Left ventricle myocardium superior (tissue), 1 donor: ENCODE results near the gene LEMD3. TPM values are rescaled to one million over a fixed set of nuclear protein-coding genes. Genes with fewer than 3 reads are reported as not detected.

ENCODE experiments used
- ATAC-seq: fragments of 200-7000 bp; cut with Tn5 transposase; one replicate; pipeline ENCODE4 v1.9.1; 2020; ENCODE audit warnings: mild to moderate bottlenecking, moderate library complexity
- DNase-seq: peaks from one replicate; pipeline ENCODE4 v3.0.0-alpha.2; 2020
- intact Hi-C: fragments of 100-400 bp; cut with micrococcal nuclease; formaldehyde crosslinking; loops from one replicate; pipeline ENCODE4 v1.11.0; 2022
- total RNA-seq: library from RNA; stranded (reverse); fragmentation: NEBNext Ultra II Directional; extraction: Animal tissue kit (Norgen Biotek cat#: 25700); gene quantifications from one replicate; pipeline ENCODE4 v1.2.1, GENCODE V29; 2021
- donor health status: DM: no; HTN: yes; CAD: no; lungs with severe emphysema.

LEMD3 gene
- total RNA-seq, 1 donor from 2014 or later = 16.8 TPM

DNA sequence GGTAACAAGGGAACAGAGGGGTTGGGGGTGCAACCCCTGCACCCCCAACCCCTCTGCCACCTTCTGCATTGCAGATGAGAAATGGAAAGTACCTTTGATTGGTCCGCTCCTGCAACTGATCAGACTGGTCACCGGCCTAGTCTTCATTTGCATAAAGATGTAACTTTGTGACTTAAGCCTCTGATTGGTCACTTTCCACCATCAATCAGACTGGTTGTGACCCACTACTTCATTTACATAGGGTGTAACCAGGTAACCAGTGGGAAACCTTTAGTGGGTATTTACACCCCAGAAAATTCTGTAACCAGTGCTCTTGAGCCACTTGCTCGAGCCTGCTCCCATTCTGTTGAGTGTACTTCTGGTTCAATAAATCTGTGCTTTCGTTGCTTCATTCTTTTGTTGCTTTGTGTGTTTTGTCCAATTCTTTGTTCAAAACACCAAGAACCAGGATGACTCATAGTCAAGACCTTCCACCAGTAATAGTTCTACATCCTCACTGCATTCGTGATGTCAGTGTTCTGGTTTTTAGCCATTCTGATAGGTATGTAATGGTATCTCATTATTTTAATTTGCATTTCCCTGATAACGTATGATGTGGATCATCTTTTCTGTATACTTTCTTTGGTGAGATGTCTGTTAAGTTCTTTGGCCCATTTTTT lies 30.8 kb downstream of the LEMD3 start:
- ATAC-seq (no peak), DNase-seq (no peak)
- intact Hi-C loops = no loop called here

DNA sequence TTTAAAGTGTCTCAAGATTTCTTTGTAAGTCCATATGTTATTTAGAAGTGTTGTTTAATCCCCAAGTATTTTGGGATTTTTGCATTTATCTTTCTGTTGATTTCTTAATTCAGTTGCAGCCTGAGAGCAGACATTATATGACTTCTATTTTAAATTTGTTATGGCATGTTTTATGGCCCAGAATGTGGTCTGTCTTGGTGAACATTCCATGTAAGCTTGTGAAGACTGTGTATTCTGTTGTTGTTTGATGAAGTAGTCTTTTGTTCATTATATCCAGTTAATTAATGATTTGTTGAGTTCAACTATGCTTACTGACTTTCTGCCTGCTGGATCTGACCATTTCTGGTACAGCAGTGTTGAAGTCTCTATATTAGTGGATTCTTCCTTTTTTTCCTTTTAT lies 34.0 kb downstream of the LEMD3 start:
- ATAC-seq = no peak
- intact Hi-C loops = no loop called here
- no peak for DNase-seq

DNA sequence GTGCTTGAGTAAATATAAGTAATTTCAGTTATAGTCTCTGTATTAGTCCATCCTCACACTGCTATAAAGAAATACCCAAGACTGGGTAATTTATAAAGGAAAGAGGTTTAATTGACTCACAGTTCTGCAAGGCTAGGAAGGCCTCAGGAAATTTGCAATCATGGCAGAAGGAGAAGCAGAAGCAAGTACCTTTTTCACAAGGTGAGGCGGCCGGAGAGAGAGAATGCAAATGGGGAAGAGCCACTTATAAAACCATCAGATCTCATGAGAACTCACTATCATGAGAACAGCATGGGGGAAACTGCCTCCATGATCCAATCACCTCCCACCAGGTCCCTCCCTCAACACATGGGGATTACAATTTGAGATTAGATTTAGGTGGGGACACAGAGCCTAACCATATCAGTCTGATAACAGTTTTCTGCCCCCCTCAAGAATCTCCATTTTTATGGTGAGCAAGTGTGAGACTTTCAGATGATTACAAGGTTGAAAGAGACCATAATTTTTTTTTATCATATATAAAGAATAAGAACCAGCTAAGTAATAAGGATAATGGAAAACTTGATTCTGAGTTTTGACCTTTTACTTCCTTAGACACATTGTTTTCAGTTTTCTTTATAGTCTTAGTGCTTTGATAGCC lies 35.6 kb downstream of the LEMD3 start:
- ATAC-seq (no peak), DNase-seq (no peak)
- intact Hi-C loops = no loop called here

DNA sequence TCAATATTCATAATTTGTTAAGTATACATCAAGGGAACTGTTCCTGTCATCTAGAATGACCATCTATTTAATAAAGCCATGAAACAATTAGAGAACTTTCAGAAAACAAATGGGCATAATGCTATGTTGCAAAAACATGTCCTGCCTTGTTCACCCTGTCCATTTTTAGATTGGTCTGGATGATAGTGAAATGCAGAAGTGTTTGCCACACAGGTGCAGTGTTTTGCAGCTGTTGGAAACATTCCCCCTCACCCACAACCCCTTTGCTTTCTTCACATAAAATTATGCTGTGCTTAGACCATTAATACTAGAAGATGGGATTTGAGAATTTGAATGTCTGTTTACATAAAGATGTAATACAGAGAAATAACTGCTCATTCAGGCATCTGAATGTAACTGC lies 36.5 kb downstream of the LEMD3 start:
- intact Hi-C loops = no loop called here
- ATAC-seq (no peak), DNase-seq (no peak)

DNA sequence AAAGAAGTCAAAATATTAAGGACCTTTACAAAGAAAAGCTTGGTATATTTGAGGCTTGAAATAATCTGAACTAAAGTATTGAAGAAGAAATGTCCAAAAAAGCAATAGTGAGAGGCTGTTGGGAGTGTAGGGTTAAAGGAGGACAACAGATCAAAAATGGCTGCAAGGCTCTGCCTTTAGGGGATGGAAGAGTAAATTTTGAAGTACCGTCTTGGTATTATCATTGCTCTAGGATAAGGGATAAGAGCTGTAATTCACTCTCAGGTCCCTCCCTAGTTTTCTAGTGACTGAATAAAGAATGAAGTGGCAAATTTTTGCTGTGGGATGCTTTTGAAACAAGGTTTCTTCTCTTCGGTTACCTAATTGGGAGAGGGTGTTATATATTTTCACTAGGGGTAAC lies 38.7 kb downstream of the LEMD3 start:
- ATAC-seq = no peak
- no peak for DNase-seq
- intact Hi-C loops = no loop called here

DNA sequence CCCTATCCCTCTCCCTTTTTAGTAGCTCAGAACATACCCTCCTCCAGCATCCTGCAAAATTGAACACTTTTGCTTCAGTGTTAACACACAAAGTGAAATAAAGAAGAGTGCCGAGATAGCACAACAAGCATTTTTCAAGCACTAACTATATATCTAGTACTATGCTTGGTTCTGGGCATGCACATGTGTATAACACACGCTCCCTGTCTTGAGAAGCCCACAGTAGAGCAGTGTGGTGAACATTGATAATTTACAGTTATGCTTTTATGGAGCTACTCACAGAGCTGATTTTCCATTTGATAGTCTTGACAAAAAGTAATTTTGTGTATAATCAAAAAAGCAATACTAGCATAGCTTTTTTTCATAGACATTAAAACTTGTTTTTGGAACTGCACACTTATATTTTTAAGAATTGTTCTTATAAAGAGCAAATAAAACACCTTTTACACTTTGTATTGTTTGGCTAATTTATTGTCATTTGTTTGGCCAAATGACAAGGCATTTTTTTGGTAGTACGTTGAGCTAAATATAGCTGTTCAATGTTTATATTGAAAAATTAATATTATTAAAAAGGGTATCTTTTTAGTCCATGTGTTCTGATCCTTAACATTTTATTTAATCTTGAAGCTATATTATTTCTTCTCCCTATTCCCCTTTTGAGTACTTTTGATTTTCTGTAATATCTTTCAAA lies 39.7 kb downstream of the LEMD3 start:
- DNase-seq (no peak), ATAC-seq (no peak)
- intact Hi-C loops = no loop called here

DNA sequence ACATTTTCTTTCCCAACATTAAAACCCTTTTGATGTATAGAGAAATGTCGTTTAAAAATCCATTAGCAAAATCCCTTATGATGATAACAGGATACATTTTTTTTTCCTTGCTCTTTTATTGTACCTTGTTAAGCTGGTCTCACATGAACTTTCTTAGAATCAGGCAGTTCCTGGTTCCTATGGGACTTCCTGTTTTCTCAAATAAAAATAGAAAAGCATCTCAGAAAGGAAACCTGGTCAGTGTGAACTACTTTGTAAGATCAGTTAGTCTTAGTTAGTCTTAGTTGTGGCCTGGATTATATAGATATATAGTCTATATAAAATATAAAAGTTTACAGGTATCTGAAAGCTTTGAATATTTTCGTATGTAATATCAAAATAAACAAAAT lies 40.3 kb downstream of the LEMD3 start:
- intact Hi-C loops = no loop called here
- no peak for ATAC-seq
- no peak for DNase-seq

DNA sequence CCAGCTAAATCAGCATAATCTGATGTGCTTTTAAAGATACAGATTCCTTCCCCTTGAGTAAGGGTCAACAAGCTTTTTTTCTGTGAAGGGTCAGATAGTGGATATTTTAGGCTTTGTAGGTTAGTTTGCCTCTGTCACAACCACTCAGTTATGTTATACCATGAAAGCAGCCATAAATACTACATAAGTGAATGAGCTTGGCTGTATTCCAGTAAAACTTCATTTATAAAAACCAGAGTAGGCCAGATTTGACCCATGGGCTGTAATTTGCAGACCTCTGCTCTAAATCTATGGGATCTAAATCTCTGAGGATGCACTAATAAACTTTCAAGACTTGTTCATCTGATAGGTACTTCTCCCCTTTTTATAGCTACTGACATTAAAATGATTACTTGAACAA lies 47.7 kb downstream of the LEMD3 start:
- no peak for ATAC-seq
- intact Hi-C loops = no loop called here
- no peak for DNase-seq

DNA sequence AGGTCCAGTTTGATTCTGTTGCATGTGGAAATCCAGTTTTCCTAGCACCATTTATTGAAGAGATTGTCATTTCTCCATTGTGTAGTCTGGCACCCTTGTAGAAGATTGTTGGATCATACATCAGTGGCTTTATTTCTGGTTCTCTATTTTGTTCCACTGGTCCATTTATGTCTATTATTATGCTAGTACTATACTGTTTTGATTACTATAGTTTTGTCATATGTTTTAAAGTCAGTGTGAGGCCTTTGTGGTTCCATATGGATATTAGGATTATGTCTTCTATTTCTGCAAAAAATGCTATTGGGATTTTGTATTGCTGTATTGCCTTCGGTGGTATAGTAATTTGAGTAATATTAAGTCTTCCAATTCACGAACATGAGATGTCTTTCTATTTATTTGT lies 51.4 kb downstream of the LEMD3 start:
- intact Hi-C loops = no loop called here
- no peak for ATAC-seq
- DNase-seq = no peak

DNA sequence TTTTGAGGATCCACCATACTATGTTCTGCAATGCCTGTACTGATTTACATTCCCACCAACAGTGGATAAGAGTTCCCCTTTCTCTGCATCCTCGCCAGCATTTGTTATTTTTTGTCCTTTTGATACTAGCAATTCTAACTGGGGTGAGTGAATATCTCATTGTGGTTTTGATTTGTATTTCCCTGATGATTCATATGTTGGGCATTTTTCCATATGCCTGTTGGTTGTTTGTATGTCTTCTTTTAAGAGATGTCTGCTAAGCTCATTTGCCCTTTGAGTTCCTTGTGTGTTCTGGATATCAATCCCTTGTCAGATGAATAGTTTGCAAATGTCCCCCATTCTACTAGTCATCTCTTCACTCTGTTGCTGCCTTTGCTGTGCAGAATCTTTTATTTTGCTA lies 60.1 kb downstream of the LEMD3 start:
- DNase-seq (no peak), ATAC-seq (no peak)
- intact Hi-C loops = no loop called here

DNA sequence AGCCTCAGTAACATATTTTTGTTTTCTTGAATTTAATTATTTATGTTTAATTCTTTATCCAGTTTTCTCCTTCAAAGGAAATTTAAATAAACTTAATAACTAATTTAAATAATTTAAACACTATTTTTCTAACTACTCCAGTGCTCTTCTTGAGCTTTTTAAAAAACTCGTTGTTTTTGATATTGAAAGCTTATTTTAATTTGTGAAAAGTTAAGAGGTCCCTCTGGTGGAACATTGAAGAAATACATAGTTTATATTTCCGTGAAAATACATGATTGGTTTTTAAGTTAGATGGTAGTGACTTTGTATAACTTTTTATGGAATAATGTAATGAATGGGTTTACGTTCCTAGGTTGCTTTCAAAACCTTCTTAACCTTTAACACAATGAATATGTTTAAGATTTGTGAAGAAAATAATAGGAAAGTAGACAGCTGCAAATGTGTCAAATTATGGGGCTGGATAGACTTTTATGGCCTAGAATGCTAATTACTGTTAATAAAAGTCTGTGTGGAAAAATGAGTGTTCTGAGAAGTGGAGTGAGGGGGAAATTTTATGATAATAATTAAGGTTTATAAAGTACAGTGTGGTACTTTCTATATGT lies 63.2 kb downstream of the LEMD3 start:
- intact Hi-C loops = loop anchor here (10.0 kb wide), 1 partner anchor 338 kb away; no protein-coding TSS in a partner anchor
- ATAC-seq (no peak), DNase-seq (no peak)

DNA sequence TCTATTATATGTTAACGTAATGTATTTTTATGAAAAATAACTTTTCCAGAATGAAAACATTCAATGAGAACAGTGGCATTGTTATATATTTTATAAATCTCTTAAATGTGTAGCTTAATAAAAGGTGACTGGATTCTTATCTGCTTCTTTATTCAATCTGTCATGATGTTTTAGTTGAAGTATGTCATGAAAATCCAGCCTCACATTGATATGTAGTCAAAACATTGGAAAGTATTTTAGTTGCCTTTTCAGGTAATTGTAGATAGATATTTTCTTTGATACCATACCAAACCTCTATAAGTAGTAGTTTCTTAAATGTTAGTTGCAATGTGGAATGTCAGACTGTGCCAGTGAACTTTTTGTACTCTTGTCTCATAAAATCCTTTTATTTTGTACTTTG lies 67.8 kb downstream of the LEMD3 start:
- ATAC-seq (no peak), DNase-seq (no peak)
- intact Hi-C loops = loop anchor here (10.0 kb wide), 1 partner anchor 342 kb away; no protein-coding TSS in a partner anchor

DNA sequence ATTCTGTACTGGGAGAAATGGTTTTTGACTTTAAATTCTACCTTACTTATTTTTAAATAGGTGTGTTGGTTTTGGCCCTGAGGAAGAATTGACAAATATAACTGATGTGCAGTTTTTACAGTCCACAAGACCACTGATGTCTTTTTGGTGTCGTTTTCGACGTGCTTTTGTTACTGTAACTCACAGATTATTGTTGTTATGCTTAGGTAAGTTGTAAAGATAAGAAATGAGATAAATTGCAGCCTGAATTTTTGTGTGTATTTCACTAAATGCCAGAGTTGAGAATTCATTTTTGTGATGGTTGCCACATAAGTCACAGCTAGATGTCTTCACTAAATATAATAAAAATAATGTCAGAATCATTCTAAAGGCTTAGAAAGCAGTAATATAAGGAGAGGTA lies 69.2 kb downstream of the LEMD3 start:
- intact Hi-C loops = loop anchor here (10.0 kb wide), 1 partner anchor 344 kb away; no protein-coding TSS in a partner anchor
- ATAC-seq (no peak), DNase-seq (no peak)

DNA sequence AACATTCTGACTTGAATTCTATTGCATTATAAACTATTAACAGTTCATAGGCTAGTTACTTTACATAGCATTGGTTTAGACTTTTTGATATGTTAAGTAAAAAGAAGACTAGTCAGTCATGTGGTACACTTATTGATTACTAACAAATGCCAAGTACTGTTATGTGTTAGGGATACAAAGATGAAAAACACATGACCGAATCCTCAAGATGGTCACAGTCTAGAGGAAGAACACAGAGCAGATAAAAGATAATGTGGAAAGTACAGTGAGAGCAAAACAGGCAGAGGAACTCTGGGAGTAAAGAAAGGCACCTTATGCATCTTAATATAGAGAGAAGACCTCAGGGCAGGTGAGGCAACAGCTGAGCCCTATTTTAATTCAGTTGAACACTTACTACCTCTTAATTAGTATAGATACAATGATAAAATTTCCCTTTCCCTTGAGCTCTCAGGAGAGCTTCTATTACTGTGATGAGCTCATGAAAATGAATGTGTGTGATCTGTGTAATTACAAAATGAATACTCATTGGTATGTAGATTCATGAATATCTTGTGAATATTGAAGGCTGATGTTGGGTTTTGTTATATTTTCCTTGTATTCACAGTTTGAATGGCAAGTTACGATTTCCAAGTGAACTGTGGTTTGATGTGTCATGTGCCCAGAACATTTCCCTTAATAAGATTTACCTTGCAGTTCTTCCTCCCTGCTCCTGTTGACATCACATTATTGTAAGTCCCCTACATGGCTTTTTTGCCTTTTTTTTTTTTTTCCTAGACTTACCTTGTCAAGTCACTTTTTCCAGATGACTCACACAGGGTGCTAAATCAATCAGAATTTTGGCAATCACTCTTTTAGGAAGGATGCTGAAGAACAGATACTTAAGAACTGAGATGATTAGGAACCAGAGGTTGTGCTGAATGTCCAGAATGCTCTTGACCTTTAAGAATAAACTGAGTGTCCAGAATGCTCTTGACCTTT lies 79.6 kb downstream of the LEMD3 start:
- ATAC-seq = no peak
- DNase-seq = no peak
- intact Hi-C loops = no loop called here

DNA sequence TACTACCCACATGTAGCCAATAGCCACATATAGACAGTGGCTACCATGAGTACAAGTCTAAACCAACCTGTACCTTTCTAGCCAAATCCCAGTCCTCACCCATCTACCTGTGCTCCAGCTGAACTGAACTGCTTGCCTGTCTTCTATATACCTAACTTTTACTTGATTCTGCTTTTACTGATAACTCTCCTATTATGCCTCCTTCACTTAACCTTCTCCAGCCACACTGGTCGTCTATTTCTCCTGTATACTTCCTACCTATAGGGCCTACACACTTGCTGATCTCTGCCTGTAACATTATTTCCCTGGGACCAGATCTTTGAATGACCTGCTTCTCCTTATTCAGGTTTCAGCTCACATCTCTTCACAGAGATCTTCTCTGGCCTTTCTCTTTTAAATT lies 83.1 kb downstream of the LEMD3 start:
- DNase-seq = no peak
- ATAC-seq = no peak
- intact Hi-C loops = no loop called here

DNA sequence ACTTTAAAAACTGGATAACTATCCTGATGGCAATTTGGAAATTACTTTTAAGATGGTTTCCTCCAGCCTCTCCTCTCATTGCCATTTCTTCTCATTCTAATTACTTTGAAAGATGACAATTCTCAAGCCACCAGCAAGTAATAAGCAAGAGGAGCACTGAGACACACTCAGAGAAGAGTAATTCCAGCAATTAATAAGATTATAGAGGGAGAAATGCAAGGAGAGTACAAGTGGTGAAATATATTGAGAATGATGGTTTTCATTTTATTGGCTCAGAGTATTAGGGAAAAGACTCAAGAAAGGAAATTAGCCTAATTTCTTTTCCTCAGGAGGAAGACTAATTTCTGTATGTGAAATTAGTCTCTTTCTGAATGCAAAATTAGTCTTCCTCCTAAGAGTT lies 88.6 kb downstream of the LEMD3 start:
- intact Hi-C loops = no loop called here
- ATAC-seq (no peak), DNase-seq (no peak)

DNA sequence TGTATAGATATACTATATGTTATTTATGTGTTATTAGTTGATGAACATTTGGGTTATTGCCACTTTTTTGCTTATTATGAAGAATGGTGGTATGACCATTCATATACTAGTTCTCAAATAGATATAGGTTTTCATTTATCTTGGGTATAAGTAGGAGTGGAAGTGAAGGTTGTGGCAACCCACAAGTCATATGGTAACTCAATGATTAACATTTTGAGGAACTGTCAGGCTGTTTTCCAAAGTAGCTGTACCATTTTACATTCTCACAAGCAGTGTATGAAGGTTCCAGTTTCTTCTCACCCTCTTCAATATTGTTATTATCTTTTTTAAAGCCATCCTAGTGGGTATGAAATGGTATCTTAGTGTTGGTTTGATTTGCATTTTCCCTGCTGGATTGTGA lies 90.1 kb downstream of the LEMD3 start:
- DNase-seq = no peak
- intact Hi-C loops = no loop called here
- no peak for ATAC-seq

DNA sequence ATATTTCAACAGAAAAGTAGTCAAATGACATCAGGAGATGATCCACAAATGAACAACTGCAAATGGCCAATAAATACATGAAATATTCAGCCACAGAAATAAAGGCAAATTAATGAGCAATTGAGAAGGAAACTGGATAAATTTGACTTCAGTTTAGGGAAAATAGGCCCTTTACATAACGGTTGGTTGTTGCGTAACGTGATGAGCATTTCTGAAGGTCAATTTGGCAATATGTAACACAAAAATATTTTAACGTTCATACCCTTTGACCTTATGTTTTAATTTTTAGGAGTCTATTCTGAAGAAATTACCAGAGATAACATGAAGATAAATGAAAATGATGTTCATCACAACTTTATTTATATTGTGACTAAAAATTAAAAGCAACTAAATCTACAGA lies 94.4 kb downstream of the LEMD3 start:
- no peak for DNase-seq
- intact Hi-C loops = no loop called here
- ATAC-seq = no peak

DNA sequence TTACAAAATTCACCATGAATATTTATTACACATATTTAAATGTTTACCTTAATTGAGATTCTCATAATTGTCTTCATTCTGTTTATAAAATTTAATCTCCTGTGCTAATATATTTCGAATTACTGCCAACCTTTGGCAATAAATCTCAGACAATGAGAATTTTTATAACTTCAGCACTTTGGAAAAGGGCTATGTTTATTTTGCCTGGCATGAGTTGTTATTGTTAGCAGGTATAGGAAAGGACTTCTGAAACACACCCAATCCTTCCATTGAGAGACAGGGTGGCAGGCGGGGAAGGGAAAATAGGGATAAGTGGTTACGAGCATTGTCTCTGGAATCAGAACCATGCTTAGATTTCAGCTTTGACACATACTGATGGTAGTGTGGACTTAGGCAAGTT lies 97.0 kb downstream of the LEMD3 start:
- DNase-seq (no peak), ATAC-seq (no peak)
- intact Hi-C loops = no loop called here
